Uterus (tissue), 2 donors: Measurements from ENCODE around the gene STK32C.

ENCODE experiments used
- CTCF ChIP-seq, 4 experiments: fragments of 200-600 bp in 2 of 4; fragments of 450-650 bp in 2 of 4; sonication (generic) in 2 of 4; IDR thresholded peaks; one replicate each; pipeline ENCODE4 v1.5.1; 2016 to 2019; ENCODE audit warnings: antibody characterized with exemption in 4 of 4, mild to moderate bottlenecking in 2 of 4, moderate library complexity in 1 of 4
- POLR2A ChIP-seq, 2 donors: fragments of 450-650 bp; IDR thresholded peaks; one replicate each; pipeline ENCODE4 v1.6.1; 2016; ENCODE audit warnings: antibody characterized with exemption in 2 of 2, mild to moderate bottlenecking in 1 of 2, moderate library complexity in 1 of 2

GRCh38 chr10:132328738-132329137 is 21.0 kb upstream of the STK32C start:
- no peak for TF ChIP-seq POLR2A (IDR thresholded peaks at IDR 0.05)
- no peak for TF ChIP-seq CTCF (IDR thresholded peaks at IDR 0.05)
